Head of caudate nucleus (tissue), 42 donors: ENCODE data around the gene PCSK2.
"Not testable (repeated sequence)": the region's sequence is repeated elsewhere in the genome, so short reads cannot be mapped to it uniquely, and the experiment has no call there.

Experiments used
- DNase-seq, 42 donors: peaks; one replicate each; pipeline versions ENCODE4 v3.0.0 to v3.0.0-alpha.2; 2020 to 2021; ENCODE audit warnings: mixed read lengths in 7 of 42
- intact Hi-C: fragments of 100-400 bp; cut with DNase I; formaldehyde crosslinking; loops from one replicate; pipeline ENCODE4 v1.15.0; 2022

Gene PCSK2, protein sequence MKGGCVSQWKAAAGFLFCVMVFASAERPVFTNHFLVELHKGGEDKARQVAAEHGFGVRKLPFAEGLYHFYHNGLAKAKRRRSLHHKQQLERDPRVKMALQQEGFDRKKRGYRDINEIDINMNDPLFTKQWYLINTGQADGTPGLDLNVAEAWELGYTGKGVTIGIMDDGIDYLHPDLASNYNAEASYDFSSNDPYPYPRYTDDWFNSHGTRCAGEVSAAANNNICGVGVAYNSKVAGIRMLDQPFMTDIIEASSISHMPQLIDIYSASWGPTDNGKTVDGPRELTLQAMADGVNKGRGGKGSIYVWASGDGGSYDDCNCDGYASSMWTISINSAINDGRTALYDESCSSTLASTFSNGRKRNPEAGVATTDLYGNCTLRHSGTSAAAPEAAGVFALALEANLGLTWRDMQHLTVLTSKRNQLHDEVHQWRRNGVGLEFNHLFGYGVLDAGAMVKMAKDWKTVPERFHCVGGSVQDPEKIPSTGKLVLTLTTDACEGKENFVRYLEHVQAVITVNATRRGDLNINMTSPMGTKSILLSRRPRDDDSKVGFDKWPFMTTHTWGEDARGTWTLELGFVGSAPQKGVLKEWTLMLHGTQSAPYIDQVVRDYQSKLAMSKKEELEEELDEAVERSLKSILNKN

DNA sequence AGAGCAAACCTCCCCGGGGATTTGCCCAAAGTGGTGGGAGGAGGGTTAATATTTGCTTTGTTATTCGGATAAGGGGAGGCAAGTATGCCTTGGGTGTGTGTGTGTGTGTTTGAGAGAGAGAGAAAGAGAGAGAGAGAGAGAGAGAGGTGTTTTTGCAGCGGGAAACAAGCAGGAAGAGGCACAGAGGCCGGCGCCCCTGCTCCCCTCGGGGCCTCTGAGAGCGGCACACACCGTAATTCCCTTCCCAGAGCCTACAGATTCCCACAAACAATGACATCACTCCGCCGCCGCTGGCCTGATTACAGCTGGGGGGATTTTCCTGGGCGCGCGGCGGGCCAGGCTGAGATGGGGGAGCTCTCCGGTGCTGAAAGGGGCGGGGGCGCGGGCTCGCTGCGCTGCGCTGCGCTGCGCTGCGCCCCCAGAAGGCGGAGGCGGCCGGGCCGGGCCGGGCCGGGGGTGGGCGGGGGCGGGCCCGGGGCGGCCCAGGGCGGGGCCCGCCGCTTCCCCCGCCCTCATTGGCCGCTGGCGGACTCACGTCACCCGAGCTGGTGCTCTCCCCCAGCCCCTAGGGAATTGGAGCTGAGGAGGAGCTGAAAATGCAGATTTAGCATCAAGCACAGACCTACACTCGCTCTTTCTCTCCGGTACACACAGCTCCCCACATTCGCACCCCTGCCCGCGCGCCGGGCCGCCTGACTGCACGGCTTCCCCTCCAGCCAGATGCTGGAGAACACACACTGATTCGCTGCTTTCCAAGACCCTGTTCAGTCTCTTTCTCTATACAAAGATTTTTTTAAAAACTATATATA, at the start of gene PCSK2:
Gene PCSK2 (plus strand): TSS at position 631 of the 809 bp plus-strand sequence. CDS start 266 bp downstream, outside the sequence.
- DNase-seq, result peak; percentile 20 to 89 (median 74)
- intact Hi-C loops, result no loop called here

- no peak for DNase-seq
- intact Hi-C loops, result no loop called here
These were observed 49.5 kb upstream of the PCSK2 start for GRCh38 chr20:17177341-17177740.

- intact Hi-C loops, result no loop called here
These were observed 47.0 kb upstream of the PCSK2 start for GRCh38 chr20:17179840-17180239.

GRCh38 chr20:17189976-17190695, 36.7 kb upstream of the PCSK2 start:
- no peak for DNase-seq

More at GRCh38 chr20:17179840-17180239, 47.0 kb upstream of the PCSK2 start:
- no peak for DNase-seq

DNA sequence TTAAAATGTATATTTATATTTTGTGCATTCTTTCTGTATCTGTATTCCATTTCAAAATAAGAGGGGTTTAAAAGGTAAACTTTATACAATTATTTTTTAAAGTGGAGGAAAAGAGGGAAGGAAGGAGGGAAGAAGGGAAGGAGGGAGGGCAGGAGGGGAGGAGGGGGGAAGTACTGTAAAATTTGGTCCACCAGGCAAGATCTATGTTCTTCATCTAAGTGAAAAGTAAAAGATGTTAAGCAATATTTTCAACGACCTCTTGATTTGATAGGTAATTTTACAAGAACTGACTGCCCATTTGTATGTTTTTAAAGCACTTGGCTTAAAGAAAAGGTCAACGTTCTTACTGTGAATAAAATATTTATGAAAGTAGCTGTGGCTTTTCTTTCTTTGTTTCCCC, 29.8 kb upstream of the PCSK2 start:
- intact Hi-C loops, result no loop called here
- DNase-seq, result no peak

More at GRCh38 chr20:17189976-17190695, 36.7 kb upstream of the PCSK2 start:
- intact Hi-C loops, result no loop called here

DNA sequence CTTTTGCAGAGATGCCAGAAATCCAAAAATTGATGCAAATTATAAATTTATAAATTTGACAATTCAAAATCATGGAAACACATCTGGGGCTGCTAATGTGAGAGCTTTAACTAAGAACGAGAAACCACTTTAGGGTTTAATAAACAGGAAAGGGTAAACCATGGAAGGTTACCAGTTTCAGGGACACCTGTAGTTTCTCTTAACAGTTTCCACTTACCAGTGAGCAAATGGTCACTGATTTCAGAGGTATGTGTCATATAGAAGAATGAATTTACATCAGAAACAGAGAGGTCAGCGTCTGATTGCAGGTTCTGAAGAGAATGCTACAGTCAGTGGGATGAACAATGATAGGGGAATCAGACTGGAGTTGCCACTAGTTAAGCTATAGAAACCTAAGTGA, 24.8 kb upstream of the PCSK2 start:
- no peak for DNase-seq
- intact Hi-C loops, result no loop called here

DNA sequence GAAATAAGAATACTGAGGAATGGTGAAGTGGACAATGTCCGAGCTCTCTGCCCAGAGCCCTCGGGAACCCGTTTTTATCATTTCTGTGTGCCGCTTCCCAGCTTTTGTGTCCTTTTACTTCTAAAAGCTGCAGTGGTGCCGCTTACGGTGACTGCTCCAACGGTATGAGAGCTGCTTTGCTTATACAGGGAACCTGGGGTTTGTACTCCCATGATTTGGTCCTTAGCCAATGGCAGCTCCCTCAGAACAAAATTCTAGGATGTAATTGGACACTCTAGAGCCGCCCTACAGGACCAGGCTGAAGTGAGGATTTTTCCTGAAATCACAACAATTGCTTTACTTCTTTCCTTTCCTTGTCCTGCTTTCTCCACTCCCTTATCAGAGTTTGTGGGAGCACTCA, 24.2 kb upstream of the PCSK2 start:
- DNase-seq, result peak in 19 of 42 donors; percentile 2 to 65 (median 21)
- intact Hi-C loops, result no loop called here

GRCh38 chr20:17205084-17205813, 21.6 kb upstream of the PCSK2 start:
- intact Hi-C loops, result no loop called here
- no peak for DNase-seq

DNA sequence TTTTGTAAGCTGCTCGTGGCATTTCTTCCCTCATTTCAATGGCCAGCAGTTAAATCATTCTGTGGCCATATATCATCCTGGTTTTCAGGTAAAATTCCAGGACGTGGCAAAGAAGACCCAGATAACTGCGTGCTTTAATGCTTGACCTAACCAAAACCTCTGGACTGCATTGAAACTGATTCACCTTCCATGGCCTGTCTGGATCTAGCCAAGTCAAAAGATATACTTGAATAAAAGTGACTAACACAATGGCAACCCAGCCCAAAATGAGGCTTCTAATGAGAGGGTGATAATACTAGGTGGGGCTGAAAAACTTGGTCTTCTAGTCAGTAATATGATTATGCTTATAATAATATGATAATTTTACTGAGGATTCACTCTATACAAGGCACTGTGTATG, 16.5 kb upstream of the PCSK2 start:
- DNase-seq, result no peak
- intact Hi-C loops, result no loop called here

- DNase-seq, result no peak
- intact Hi-C loops, result no loop called here
These were observed 15.9 kb upstream of the PCSK2 start for GRCh38 chr20:17210983-17211382.

- intact Hi-C loops, result no loop called here
- DNase-seq, result no peak
These were observed 11.7 kb upstream of the PCSK2 start for GRCh38 chr20:17215167-17215566.

DNA sequence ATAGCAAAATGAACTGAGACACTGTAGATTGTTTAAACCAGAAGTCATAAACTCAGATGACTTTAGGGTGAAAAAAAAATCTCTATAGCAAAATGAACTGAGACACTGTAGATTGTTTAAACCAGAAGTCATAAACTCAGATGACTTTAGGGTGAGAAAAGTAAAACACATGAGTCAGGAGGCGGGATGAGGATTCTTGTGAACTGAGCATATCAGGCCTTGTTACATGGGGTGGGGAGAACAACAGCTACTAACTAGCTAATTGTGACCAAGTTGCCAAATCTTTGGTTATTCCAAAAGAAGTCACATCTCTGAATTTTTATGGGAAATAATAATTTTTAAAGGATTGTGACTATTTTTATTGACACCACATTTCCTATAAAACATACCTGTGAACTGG, 7.0 kb upstream of the PCSK2 start:
- intact Hi-C loops, DNase-seq: not testable (repeated sequence)

DNA sequence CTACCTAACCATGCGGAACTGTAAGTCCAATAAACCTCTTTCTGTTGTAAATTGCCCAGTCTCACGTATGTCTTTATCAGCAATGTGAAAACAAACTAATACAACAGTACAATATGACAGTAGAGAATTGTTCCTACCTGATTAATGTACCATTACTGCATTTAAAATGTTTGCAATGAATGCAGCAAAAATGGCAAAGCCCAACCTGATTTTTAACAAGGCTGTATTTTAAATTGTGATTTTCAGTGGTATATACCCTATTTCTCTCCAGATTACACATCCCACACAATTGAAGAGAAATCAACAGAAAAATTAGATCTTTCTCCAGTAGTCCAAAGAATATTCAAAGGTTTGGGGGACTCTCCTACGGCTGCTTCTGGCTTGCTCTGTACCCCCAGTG, 3.3 kb upstream of the PCSK2 start:
- no peak for DNase-seq
- intact Hi-C loops, result no loop called here

GRCh38 chr20:17225851-17226409, 910 bp upstream of the PCSK2 start:
- intact Hi-C loops, result no loop called here

GRCh38 chr20:17227219-17227575, 357 bp downstream of the PCSK2 start:
- intact Hi-C loops, result no loop called here
- DNase-seq, result peak in 13 of 42 donors; percentile 5 to 64 (median 31)

More at GRCh38 chr20:17225851-17226409, 910 bp upstream of the PCSK2 start:
- DNase-seq, result peak in 38 of 42 donors; percentile 11 to 66 (median 42)

GRCh38 chr20:17227669-17228623, 1.1 kb downstream of the PCSK2 start:
- intact Hi-C loops, result no loop called here
- peak in 35 of 42 donors; percentile 3 to 63 (median 32) for DNase-seq

GRCh38 chr20:17228624-17229061, 1.8 kb downstream of the PCSK2 start:
- peak in 32 of 42 donors; percentile 5 to 65 (median 34) for DNase-seq
- intact Hi-C loops, result no loop called here
